Thymus (tissue), 11 donors: ENCODE data around the gene NTM. TPM values are rescaled to one million over a fixed set of nuclear protein-coding genes. Genes with fewer than 3 reads are reported as not detected.

Source experiments
- DNase-seq, 9 donors: peaks; one replicate each; pipeline ENCODE4 v3.0.0-alpha.2; 2013; ENCODE audit warnings: low spot score in 9 of 9, low read depth in 6 of 9, missing footprints in 1 of 9
- H3K27ac ChIP-seq, 2 donors: one replicate each; pipeline ENCODE4 v1.5.1; 2013; ENCODE audit warnings: control low read depth in 1 of 2, low read depth in 1 of 2, low read length in 1 of 2, mild to moderate bottlenecking in 1 of 2, moderate library complexity in 1 of 2
- H3K27me3 ChIP-seq, 2 donors: one replicate each; pipeline ENCODE4 v1.5.1; 2013; ENCODE audit warnings: low read length in 1 of 2; ENCODE audit not compliant: control insufficient read depth in 2 of 2, insufficient read depth in 1 of 2
- H3K36me3 ChIP-seq, 2 donors: one replicate each; pipeline ENCODE4 v1.5.1; 2013; ENCODE audit warnings: low read length in 1 of 2, mild to moderate bottlenecking in 1 of 2, moderate library complexity in 1 of 2; ENCODE audit not compliant: control insufficient read depth in 2 of 2, insufficient read depth in 2 of 2
- H3K4me1 ChIP-seq, 2 donors: one replicate each; pipeline ENCODE4 v1.5.1; 2013; ENCODE audit warnings: low read length in 2 of 2; ENCODE audit not compliant: control insufficient read depth in 2 of 2, insufficient read depth in 2 of 2
- H3K4me3 ChIP-seq, 2 donors: one replicate each; pipeline ENCODE4 v1.5.1; 2013; ENCODE audit warnings: low read length in 2 of 2, control low read depth in 1 of 2, mild to moderate bottlenecking in 1 of 2
- H3K9me3 ChIP-seq, 2 donors: one replicate each; pipeline ENCODE4 v1.5.1; 2013; ENCODE audit warnings: low read length in 1 of 2, mild to moderate bottlenecking in 1 of 2; ENCODE audit not compliant: control insufficient read depth in 2 of 2, insufficient read depth in 1 of 2
- WGBS: extraction: QIAGEN DNeasy Blood & Tissue Kit; methylation state at CpG from one replicate; pipeline ENCODE4 v1.1.7; 2013; 5-methylcytosine and 5-hydroxymethylcytosine counted together
- polyA plus RNA-seq: library from polyadenylated mRNA; stranded (reverse); fragments of 200-250 nt; gene quantifications from one replicate; pipeline ENCODE4 v1.2.3, GENCODE V29; 2013
- total RNA-seq: library from RNA; stranded (reverse); fragments of 120-200 nt; gene quantifications from one replicate; pipeline ENCODE4 v1.2.4, GENCODE V29; 2013
- donor health status: healthy.

Gene NTM
- total and polyA plus RNA-seq, 2 donors, result 0.18 to 0.47 TPM

- Histone ChIP-seq H3K4me3 (no peak overlapping the region), H3K4me1 (peaks cover 0 to 7% of the 10 kb centered on the region in 2 donors), H3K27ac (no peak overlapping the region), H3K36me3 (no peaks in the 10 kb centered on the region), H3K9me3 (no peaks in the 10 kb centered on the region), H3K27me3 (no peaks in the 10 kb centered on the region)
- 81% methylated on average over 8 of the region's 8 CpGs for WGBS
- DNase-seq, result no peak
Measured at GRCh38 chr11:131665344-131665968, 295.0 kb downstream of the NTM start.

- no peaks in the 10 kb centered on the region for H3K9me3 ChIP-seq
- DNase-seq, result no peak
- WGBS, result 92% methylated on average over 1 of the region's 1 CpG
- no peaks in the 10 kb centered on the region for H3K36me3 ChIP-seq
- H3K27me3 ChIP-seq, result no peaks in the 10 kb centered on the region
- H3K27ac ChIP-seq, result no peak overlapping the region
- H3K4me3 ChIP-seq, result no peak overlapping the region
- H3K4me1 ChIP-seq, result peaks cover 0 to 7% of the 10 kb centered on the region in 2 donors
Measured at GRCh38 chr11:131666006-131666405, 295.6 kb downstream of the NTM start.

GRCh38 chr11:131666617-131667016 is 296.2 kb downstream of the NTM start:
- Histone ChIP-seq H3K4me3 (no peak overlapping the region), H3K36me3 (no peaks in the 10 kb centered on the region), H3K27me3 (no peaks in the 10 kb centered on the region), H3K4me1 (peaks cover 0 to 7% of the 10 kb centered on the region in 2 donors), H3K9me3 (no peaks in the 10 kb centered on the region), H3K27ac (no peak overlapping the region)
- DNase-seq, result no peak
- WGBS, result 89% methylated on average over 5 of the region's 5 CpGs

GRCh38 chr11:131667566-131667965 is 297.2 kb downstream of the NTM start:
- H3K9me3 ChIP-seq, result no peaks in the 10 kb centered on the region
- no peak overlapping the region for H3K4me3 ChIP-seq
- H3K27ac ChIP-seq, result no peak overlapping the region
- DNase-seq, result no peak
- 91% methylated on average over 4 of the region's 4 CpGs for WGBS
- H3K27me3 ChIP-seq, result no peaks in the 10 kb centered on the region
- H3K36me3 ChIP-seq, result no peaks in the 10 kb centered on the region
- H3K4me1 ChIP-seq, result peaks cover 0 to 2% of the 10 kb centered on the region in 2 donors

GRCh38 chr11:131668500-131669400 is 298.3 kb downstream of the NTM start:
- WGBS, result 25% methylated on average over 11 of the region's 11 CpGs
- H3K36me3 ChIP-seq, result no peaks in the 10 kb centered on the region
- peak in 8 of 9 donors; percentile 16 to 72 (median 36) for DNase-seq

GRCh38 chr11:131669401-131669780 is 299.0 kb downstream of the NTM start:
- DNase-seq, result no peak
- Histone ChIP-seq H3K27me3 (peaks cover 0 to 3% of the 10 kb centered on the region in 2 donors), H3K27ac (no peak overlapping the region), H3K4me3 (no peak overlapping the region), H3K36me3 (no peaks in the 10 kb centered on the region), H3K4me1 (peaks cover 0 to 2% of the 10 kb centered on the region in 2 donors), H3K9me3 (no peaks in the 10 kb centered on the region)
- 79% methylated on average over 4 of the region's 4 CpGs for WGBS

More at GRCh38 chr11:131668500-131669400, 298.3 kb downstream of the NTM start:
- Histone ChIP-seq H3K4me3 (no peak overlapping the region), H3K4me1 (peaks cover 0 to 2% of the 10 kb centered on the region in 2 donors), H3K27ac (no peak overlapping the region), H3K9me3 (no peaks in the 10 kb centered on the region), H3K27me3 (no peaks in the 10 kb centered on the region)

- Histone ChIP-seq H3K9me3 (no peaks in the 10 kb centered on the region), H3K4me1 (peaks cover 0 to 2% of the 10 kb centered on the region in 2 donors), H3K36me3 (no peaks in the 10 kb centered on the region), H3K27me3 (peaks cover 0 to 8% of the 10 kb centered on the region in 2 donors), H3K4me3 (no peak overlapping the region), H3K27ac (no peak overlapping the region)
- WGBS, result 90% methylated on average over 3 of the region's 3 CpGs
- DNase-seq, result no peak
Measured at GRCh38 chr11:131670876-131671275, 300.5 kb downstream of the NTM start.

- Histone ChIP-seq H3K27ac (no peak overlapping the region), H3K27me3 (peaks cover 0 to 8% of the 10 kb centered on the region in 2 donors), H3K4me1 (peaks cover 0 to 2% of the 10 kb centered on the region in 2 donors), H3K36me3 (no peaks in the 10 kb centered on the region), H3K9me3 (no peaks in the 10 kb centered on the region), H3K4me3 (no peak overlapping the region)
- 95% methylated on average over 8 of the region's 8 CpGs for WGBS
- DNase-seq, result no peak
Measured at GRCh38 chr11:131671320-131671719, 300.9 kb downstream of the NTM start.

- Histone ChIP-seq H3K9me3 (no peaks in the 10 kb centered on the region), H3K27ac (no peak overlapping the region), H3K27me3 (peaks cover 0 to 8% of the 10 kb centered on the region in 2 donors), H3K36me3 (no peaks in the 10 kb centered on the region), H3K4me3 (no peak overlapping the region), H3K4me1 (peaks cover 0 to 2% of the 10 kb centered on the region in 2 donors)
- WGBS, result 94% methylated on average over 12 of the region's 12 CpGs
- no peak for DNase-seq
Measured at GRCh38 chr11:131671734-131672133, 301.3 kb downstream of the NTM start.
